HG02610 (cell line): ENCODE measurements around the gene ECT2.
"Not testable (repeated sequence)": the region's sequence is repeated elsewhere in the genome, so short reads cannot be mapped to it uniquely, and the experiment has no call there.

ENCODE experiments used
- ATAC-seq: cut with Tn5 transposase; IDR thresholded peaks from one replicate; pipeline ENCODE4 v1.9.1; 2021; ENCODE audit warnings: mild to moderate bottlenecking, moderate library complexity; ENCODE audit not compliant: unreplicated experiment

Gene ECT2, protein sequence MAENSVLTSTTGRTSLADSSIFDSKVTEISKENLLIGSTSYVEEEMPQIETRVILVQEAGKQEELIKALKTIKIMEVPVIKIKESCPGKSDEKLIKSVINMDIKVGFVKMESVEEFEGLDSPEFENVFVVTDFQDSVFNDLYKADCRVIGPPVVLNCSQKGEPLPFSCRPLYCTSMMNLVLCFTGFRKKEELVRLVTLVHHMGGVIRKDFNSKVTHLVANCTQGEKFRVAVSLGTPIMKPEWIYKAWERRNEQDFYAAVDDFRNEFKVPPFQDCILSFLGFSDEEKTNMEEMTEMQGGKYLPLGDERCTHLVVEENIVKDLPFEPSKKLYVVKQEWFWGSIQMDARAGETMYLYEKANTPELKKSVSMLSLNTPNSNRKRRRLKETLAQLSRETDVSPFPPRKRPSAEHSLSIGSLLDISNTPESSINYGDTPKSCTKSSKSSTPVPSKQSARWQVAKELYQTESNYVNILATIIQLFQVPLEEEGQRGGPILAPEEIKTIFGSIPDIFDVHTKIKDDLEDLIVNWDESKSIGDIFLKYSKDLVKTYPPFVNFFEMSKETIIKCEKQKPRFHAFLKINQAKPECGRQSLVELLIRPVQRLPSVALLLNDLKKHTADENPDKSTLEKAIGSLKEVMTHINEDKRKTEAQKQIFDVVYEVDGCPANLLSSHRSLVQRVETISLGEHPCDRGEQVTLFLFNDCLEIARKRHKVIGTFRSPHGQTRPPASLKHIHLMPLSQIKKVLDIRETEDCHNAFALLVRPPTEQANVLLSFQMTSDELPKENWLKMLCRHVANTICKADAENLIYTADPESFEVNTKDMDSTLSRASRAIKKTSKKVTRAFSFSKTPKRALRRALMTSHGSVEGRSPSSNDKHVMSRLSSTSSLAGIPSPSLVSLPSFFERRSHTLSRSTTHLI

DNA sequence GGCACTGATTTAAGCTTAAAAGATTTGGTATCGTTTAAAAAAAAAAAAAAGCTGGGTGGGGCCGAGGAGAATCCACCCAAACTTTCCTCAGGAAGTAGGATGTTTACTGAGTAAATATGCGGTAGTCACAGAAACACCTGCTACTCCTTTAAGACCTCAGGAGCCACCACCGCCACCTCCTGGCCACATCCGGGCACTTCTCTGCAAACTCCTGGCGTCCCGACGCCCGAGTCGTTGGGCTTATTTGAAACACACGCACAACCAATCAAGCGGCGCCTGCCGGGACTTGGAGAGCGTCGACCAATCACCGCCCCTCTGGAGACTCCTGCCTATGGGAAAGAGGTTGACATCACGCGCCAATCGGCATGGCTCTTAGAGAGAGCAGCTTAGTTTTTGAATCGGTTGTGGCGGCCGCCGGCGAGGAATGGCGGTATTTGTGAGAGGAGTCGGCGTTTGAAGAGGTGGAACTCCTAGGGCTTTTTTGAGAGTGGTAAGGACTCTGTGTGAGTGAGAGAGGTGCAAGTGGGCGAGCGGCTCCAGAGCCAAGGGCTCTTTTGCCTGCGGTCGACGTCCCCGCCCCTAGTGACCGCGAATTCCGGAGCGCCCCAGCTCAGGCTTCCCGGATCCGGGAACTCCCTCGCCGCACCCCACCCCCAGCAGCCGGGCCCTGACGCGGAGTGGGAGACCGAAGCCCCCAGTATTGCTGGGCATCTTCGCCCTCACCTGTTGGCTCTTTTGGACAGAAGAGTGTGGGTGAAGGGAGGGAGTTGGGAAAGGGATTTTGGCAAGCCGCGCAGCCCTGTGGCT, at the start of gene ECT2:
Gene ECT2, plus strand, starts transcription at position 359 of the 807 bp plus-strand sequence. CDS start 3,805 bp downstream, outside the sequence.
- peak; percentile 97 for ATAC-seq

DNA sequence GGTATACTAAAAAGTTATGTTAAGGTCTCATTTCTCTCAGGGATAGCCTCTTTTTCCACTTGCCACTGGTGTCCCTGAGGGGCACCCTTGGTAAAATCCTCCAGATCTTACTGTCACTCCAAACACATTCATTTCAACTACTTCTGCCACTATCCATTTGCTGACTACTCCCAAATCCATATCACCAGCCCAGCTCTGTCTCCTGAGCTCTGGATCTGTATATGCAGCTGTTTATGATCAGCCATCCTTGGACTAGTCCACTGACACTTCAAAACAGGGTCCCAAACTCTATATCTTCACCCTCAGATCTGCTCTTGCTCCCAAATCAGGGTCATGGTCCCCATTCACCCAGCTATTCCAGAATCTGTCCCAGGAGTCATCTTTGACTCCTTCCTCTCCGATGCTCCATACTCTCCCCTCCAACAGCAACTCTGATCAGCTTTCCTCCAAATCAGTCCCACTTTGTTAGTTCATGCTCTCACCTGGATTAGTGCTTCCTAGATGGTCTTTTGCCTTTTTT, 49.5 kb upstream of the ECT2 start:
- no peak for ATAC-seq

DNA sequence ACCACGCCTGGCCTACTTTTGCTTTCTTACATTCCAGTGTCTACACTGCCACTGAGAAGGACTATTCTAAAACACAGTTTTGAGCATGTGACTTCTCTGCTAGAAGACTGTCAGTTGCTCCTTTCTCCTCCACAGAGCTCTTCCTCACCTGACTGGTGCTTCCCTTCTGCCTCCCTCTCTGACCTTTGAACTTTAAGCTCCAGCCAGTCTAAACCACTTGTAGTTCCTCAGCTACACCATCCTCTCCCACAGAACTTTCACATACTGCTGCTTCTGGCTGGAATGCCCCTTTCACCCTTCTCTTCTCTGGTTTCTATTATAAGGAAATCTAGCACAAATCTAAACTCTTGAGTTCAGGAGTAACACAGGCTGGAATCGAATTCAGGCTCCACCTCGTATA, 48.8 kb upstream of the ECT2 start:
- ATAC-seq, result no peak

DNA sequence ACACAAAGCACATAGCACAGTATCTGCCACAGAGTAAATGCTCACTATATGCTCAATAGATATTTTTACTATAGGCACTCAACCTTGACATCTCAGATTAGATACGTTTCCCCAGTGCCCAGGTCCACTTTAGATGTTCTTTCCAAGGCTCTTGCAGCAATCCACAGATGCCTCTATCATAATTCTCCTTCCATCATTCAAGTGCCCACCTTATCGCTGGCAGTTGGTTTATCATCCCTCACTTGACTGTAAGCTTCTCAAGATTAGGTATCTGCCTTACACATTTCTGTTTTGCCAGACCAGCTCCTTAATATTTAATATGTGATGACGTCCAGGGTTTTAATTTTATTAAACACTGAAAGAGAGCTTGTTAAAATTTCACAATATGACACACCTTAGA, 48.3 kb upstream of the ECT2 start:
- ATAC-seq, result no peak

DNA sequence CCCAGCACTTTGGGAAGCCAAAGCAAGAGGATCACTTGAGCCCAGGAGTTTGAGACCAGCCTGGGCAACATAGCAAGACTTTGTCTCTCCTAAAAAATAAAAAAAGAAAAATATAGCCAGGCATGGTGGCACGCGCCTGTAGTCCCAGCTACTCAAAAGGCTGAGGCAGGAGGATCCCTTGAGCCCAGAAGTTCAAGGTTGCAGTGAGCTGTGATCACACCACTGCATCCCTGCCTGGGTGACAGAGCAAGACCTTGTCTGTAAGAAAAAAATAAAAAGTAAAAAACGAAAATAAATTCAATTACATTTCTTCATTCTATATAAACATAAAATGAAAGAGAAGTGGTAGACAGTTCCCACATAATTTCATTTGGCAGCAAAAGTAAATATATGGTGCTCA, 47.8 kb upstream of the ECT2 start:
- ATAC-seq, result not testable (repeated sequence)

DNA sequence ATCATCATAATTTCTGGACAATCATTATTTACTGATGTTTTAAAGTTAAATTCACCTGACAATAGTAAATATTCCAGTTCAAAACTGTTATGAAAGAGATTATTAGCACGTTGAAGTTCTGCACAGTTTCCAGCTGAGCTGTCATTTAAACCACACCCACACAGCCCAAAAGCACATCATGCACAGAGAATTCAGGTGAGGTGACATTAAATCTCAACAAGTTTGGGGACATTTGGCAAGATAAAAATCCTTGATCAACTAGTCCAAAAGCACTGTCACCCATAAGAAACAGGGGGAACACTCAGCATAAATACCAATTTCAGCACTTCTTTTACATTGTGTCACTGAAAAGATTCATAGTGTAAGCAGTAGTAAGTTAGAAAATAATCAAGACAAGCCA, 46.5 kb upstream of the ECT2 start:
- ATAC-seq, result no peak

DNA sequence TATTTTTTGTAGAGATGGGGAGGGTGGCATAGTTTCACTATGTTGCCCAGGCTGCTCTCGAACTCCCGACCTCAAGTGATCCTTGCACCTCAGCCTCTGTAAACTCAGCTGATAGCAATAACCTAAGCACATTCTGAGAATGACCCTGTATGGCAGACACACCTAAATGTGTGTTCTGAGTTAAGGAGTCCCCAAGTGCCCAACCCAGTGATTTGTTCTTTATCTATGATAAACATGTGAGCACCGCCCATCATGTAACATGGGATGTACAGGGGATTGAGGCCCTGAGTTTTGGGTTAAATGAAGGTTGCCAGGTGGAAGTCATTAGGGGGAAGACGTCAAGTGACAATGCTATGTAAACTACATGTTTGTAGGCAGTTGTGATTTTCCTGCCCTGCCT, 45.4 kb upstream of the ECT2 start:
- ATAC-seq, result no peak

DNA sequence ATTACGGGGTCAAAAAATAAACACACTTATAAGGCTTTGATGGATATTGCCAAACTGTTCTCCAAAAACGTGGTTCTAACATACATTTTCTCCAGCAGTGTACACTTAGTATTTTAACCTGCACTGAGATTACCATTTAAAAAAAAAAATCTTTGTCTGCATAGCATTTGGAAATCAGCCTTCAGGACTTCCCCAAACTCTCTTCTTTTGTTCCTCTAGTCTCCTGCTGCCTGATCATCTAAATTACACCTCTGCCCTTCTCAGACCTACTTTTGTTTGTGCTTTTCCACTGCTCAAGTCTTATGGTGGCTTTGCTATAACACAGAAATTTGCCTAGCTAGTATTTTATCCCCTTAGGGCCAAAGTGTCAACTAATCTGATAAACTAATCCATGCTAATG, 43.5 kb upstream of the ECT2 start:
- ATAC-seq, result no peak

DNA sequence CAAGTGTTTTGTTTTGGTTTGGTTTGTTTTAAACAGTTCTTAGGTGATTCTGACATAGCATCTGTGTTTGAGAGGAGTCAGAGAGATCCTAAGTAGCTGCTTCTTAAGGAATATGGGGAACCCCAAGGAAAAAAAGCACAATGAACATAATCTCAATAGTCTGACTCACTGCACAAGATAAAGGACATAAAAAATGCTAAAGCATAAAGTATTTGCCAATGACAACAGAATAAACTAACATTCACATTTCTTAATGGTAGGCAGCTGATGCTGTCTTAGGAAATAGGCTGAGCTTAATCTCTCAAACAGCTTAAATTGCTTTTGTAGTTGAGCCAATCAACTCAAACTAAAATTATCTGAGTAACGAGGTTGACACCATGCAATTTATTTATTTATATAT, 42.6 kb upstream of the ECT2 start:
- no peak for ATAC-seq

DNA sequence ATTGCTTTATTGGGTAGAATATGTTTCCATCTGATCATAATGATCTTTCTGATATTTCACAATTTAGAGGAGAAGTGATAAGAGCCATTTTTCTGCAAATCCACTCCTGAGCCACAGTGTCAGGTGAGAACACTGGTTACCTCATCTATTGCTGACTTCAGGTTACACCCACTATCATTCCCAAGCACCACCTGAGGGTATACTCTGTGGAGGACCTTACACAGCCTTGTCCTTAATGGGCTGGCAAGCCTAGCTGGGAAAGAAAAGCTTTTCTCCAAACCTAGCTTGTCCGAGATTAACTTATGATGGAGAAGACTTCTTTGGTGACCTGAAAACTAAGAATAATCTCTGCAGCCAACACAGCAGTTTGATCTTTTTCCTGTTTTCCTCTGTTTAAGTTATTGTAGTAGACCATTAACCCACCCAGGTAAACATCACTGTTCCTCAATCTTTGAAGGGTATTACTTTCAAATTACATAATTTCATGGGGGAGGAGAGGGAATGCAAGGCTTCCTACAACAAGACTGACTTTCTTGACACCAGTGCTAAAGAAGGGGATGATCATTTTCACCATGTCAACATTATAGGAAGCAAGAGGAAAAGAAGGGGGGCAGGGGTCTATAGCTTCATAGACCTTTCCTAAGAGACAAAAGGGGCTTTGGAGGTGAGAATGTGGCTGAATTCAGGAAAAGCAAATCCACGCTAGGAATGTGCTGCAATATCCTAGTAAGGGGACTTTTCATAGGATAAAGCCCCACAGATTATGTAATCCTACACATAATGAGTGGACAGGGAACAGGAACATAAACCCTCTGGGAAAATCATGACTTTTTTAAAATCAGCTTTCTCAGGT, 41.4 kb upstream of the ECT2 start:
- no peak for ATAC-seq

DNA sequence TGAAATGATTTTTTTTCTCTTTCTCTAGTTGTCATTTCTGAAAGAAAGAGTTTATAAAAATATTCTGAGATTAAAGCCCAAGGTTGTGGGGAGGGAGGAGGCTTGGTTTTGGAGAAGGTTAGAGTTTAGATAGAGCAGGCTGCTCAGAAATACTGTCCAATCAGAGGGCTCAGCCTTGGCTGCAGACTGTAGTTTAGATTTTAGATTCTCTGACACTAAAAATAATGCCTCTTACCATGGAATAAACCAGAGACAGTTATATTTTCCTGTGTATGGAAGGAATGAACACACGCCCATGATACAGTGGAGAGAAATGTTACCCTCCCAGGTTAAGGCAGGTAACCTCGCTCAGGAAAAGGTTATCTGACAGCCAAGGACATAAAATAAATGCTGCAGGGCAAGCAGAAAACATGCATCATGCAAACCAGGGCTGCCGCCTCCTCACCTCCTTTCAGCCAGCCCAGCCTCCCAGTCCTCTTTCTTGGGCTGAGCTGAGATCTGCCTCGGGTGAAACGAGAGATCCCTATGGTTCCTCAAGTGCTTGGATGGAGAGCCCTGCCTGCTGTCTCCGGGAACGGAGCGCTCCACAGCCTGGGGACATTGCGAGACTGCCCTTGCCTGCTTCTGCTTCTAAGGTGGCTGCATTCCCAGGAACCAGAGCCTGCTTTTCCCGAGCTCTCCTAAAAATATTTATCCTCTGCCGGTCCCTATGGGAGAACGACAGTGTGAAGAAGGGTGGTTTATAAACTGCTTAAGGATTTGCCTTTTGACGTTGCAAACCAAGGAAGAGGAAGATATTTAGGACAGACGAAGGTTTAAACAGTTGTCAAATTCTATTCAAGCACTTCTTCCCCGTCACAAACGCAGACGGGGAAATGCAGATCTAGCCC, 40.5 kb upstream of the ECT2 start:
- ATAC-seq, result no peak

DNA sequence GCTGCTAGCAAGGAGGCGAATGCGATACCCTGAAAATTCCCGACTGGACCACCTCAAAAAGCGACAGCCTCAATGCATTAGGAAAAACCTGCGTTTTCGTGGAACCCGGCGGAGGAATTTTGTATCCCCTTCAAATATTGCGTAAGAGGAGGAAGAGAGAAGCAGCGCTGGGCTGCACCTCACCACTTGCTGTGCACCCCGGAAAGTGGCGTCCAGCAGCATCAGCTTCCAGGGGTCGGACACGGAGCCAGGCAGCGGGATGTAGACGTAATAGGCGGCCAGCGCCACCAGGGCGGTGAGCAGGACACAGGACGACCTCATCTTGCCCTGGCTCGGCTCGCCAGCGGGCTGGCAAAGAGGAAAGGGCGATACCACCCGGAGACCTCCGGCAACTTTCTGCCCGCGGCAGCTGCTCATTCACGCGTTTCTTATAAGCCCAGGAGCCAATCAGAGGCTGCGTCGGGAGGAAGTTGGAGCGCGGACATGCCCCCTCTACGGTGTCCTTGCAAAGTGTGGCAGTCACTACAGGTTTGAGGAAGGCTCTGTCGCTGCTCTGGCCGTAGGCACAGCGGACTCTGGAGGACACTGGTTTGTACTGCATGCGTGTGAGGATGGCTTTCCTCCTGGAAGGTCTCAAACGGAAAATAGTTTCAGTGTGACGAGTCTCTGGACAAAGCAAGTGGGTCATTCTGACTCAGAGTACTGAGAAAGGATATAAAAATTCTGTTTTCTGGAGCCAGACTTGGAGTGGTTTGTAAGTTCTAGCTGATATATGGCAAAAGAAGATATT, 39.7 kb upstream of the ECT2 start, which contains the start of gene NCEH1:
Gene NCEH1, minus strand, starts transcription at position 404 of the 790 bp plus-strand sequence. Its CDS starts 83 bp downstream, at position 321.
- ATAC-seq, result peak; percentile 100

DNA sequence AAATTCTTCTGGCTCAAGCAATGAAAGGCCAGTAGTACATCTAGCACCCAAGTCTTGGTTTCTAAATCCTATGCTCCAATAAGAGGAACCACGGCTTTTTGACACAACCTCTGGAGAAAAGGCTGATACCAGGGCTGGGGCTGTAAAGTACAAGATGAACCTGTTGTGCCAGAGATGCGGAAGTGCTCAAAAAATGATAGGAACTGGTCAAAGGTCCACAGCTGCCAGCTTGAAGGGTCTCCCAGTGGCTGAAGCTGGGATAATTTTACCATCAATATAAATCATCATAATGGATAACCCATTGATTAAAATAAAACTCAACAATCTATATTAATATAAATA, 39.1 kb upstream of the ECT2 start:
- no peak for ATAC-seq

DNA sequence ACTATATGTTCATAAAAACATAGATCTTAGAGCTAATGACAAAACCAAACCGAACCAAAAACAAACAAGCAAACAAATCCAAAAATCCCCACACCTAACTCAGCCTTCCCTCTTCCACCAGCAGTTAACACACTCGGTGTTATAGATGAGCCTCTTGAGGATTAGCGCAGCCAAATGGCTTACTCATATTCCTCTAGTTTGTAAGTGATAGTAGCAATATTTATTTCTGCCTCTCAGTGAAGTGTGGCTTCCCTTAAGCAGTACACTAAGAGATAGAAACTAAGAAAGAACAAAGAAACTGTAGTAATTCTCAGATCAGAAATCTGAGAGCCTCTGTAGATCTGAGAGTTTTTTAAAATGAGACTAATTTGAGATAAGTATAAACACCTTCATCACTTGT, 37.2 kb upstream of the ECT2 start:
- ATAC-seq, result no peak

DNA sequence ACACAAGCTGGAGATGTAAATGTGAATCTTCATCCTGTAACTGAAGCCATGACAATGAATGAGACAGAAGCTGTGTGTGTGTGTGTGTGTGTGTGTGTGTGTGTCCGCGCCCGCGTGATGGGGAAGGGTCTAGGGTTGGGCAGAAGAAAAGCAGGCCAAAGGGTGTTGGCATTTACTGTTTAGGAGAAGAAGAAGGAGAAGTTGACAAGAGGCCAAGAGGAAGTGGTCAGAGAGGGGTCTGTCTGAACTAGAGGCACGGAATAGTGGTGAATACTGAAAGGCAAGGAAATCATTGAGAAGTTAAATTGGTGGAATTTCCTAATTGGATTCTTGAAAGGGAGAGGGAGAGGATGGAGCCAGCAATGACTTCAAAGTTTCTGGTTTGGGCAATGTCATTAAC, 34.0 kb upstream of the ECT2 start:
- no peak for ATAC-seq

DNA sequence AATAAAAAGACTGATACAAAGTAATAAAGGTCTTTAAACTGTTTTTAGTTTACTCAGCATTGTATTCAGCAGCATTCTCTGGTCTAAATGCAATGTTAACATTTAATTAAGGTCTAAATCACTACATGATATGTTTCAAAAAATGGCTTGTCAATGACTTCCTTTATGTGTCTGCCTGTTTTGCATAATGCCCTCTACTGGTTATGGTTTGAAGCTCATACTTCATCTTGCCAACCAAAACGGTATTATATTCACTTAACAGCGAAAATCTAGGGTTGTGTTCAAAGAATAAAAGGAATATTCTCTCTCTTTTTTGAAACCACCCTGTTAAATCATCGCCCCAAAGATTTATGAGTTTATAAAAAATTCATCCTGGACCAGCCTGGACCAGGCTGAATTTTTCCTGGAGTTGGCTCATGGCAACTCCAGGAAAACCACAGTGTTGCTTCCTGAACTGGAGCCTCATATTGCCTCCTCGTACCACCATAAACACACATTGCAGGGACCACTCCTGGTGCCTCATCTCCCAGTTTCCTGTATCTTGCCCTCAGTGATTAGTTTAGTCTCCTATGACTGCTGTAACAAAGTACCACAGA, 32.9 kb upstream of the ECT2 start:
- no peak for ATAC-seq

DNA sequence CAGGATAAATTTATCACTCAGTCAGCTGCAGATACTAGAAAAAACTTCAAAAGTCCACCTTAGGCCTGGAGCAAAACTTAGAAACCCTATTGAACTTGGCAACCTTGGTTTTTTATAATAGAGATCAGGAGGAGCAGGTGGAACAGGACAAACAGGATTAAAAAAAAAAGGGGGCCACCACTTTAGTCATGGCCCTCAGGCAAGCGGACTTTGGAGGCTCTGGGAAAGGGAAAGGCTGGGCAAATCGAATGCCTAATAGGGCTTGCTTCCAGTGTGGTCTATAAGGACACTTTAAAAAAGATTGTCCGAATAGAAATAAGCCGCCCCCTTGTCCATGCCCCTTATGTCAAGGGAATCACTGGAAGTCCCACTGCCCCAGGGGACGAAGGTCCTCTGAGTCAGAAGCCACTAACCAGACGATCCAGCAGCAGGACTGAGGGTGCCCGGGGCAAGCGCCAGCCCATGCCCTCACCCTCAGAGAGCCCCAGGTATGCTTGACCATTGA, 27.9 kb upstream of the ECT2 start:
- not testable (repeated sequence) for ATAC-seq

DNA sequence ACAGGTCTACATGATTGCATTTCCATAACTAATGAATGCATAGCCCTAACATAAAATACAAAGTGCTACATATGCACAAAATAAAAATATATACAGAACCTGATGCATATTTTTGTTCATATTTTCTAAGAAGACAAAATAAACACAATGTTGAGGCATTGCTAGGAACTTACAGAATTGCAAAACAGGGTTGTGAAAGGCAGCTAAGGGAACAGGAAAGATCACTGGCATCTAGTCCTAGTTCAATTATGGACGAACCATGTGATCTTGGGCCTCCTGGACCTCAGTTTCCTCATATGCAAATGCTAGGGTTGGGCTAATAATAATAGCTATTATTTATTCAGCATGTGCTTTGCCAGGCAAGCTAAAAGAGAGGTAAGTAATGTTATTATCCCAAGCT, 24.1 kb upstream of the ECT2 start:
- no peak for ATAC-seq
